C1 segment of cervical spinal cord (tissue), 14 donors: ENCODE measurements around the gene TLL2.

Experiments
- DNase-seq, 14 donors: peaks; one replicate each; lab custom pipeline; 2025; lab: John Stamatoyannopoulos, UW

The TLL2 gene

GRCh38 chr10:96325719-96326373 lies 187.9 kb downstream of the TLL2 start:
- DNase-seq = no peak

GRCh38 chr10:96324447-96324846 lies 189.3 kb downstream of the TLL2 start:
- no peak for DNase-seq

GRCh38 chr10:96322275-96322674 lies 191.5 kb downstream of the TLL2 start:
- DNase-seq = no peak

- DNase-seq = no peak
Observed at GRCh38 chr10:96321822-96322221, 191.9 kb downstream of the TLL2 start.

- DNase-seq = no peak
Observed at GRCh38 chr10:96319754-96320474, 193.8 kb downstream of the TLL2 start.

GRCh38 chr10:96317067-96317833 lies 196.5 kb downstream of the TLL2 start:
- DNase-seq = no peak
